IMR-90 (cell line): Measurements from ENCODE around the gene ADGRG3. TPM values are rescaled to one million over a fixed set of nuclear protein-coding genes. Genes with fewer than 3 reads are reported as not detected.

Experiments used
- ATAC-seq: fragments of 200-7000 bp; cut with Tn5 transposase; 2 replicates; pipeline ENCODE4 v1.9.1; 2020; ENCODE audit warnings: low read depth, mild to moderate bottlenecking, moderate library complexity
- BruUV-seq: library from RNA; stranded (reverse); fragments of 400-500 nt; replicated peaks from 2 replicates; lab custom pipeline; 2021; lab: Mats Ljungman, UMichigan
- CTCF ChIA-PET: fragments of 300-600 bp; formaldehyde crosslinking; extraction: SDS; loops from one replicate; lab custom pipeline; 2021; ENCODE audit warnings: antibody characterized with exemption; lab: Yijun Ruan, JAX
- POLR2A ChIA-PET: fragments of 300-600 bp; sonication (Branson Sonifier 250); formaldehyde crosslinking; loops from one replicate; lab custom pipeline; 2022; ENCODE audit warnings: antibody characterized with exemption; ENCODE audit not compliant: unreplicated experiment; lab: Charles Lee
- DNase-seq: peaks from one replicate; pipeline ENCODE4 v3.0.0; 2013
- H2AFZ ChIP-seq: replicated peaks from 2 replicates; pipeline ENCODE3; 2013; ENCODE audit warnings: low read length, mild to moderate bottlenecking; ENCODE audit not compliant: poor library complexity
- H2AK5ac ChIP-seq: 2 replicates; pipeline ENCODE4 v1.6.1; 2013; ENCODE audit warnings: low read depth, low read length, inconsistent platforms
- H2AK9ac ChIP-seq: replicated peaks from 2 replicates; pipeline ENCODE3; 2013; ENCODE audit warnings: mild to moderate bottlenecking, low read depth, low read length, moderate library complexity; ENCODE audit not compliant: poor library complexity
- H2BK120ac ChIP-seq: 2 replicates; pipeline ENCODE4 v1.6.1; 2013; ENCODE audit warnings: low read depth, low read length, inconsistent platforms
- H2BK15ac ChIP-seq: 3 replicates; pipeline ENCODE4 v1.6.1; 2013; ENCODE audit warnings: low read depth, low read length, inconsistent platforms
- H2BK20ac ChIP-seq: 2 replicates; pipeline ENCODE4 v1.6.1; 2013; ENCODE audit warnings: low read depth, mild to moderate bottlenecking, inconsistent platforms, low read length, moderate library complexity
- H2BK5ac ChIP-seq: 2 replicates; pipeline ENCODE4 v1.6.1; 2013; ENCODE audit warnings: mild to moderate bottlenecking, low read depth, low read length, inconsistent platforms; ENCODE audit not compliant: poor library complexity, severe bottlenecking
- H3K14ac ChIP-seq: replicated peaks from 2 replicates; pipeline ENCODE4 v1.6.1; 2013; ENCODE audit warnings: low read depth, low read length, inconsistent platforms
- H3K18ac ChIP-seq: 2 replicates; pipeline ENCODE4 v1.6.1; 2013; ENCODE audit warnings: low read depth, low read length, control low read depth
- H3K23ac ChIP-seq: 2 replicates; pipeline ENCODE4 v1.6.1; 2013; ENCODE audit warnings: low read depth, low read length, inconsistent platforms
- H3K27ac ChIP-seq: 2 replicates; pipeline ENCODE4 v1.5.1; 2013; ENCODE audit warnings: mild to moderate bottlenecking, control low read depth, low read length; ENCODE audit not compliant: insufficient read depth
- H3K27me3 ChIP-seq: 2 replicates; pipeline ENCODE4 v1.6.1; 2013; ENCODE audit warnings: low read length; ENCODE audit not compliant: control insufficient read depth, insufficient read depth
- H3K36me3 ChIP-seq: 2 replicates; pipeline ENCODE4 v1.6.1; 2013; ENCODE audit warnings: low read length, mixed read lengths; ENCODE audit not compliant: control insufficient read depth, insufficient read depth
- H3K4ac ChIP-seq: 2 replicates; pipeline ENCODE4 v1.6.1; 2013; ENCODE audit warnings: low read depth, low read length, inconsistent platforms
- H3K4me1 ChIP-seq: 2 replicates; pipeline ENCODE4 v1.6.1; 2013; ENCODE audit warnings: low read length, mixed read lengths; ENCODE audit not compliant: control insufficient read depth, insufficient read depth
- H3K4me2 ChIP-seq: 2 replicates; pipeline ENCODE4 v1.6.1; 2013; ENCODE audit warnings: low read depth, mild to moderate bottlenecking, control low read depth, low read length, moderate library complexity
- H3K4me3 ChIP-seq: 2 replicates; pipeline ENCODE4 v1.5.1; 2013; ENCODE audit warnings: low read depth, mild to moderate bottlenecking, control low read depth, low read length, moderate library complexity; ENCODE audit not compliant: insufficient read depth
- H3K56ac ChIP-seq: 2 replicates; pipeline ENCODE4 v1.6.1; 2013; ENCODE audit warnings: low read length, inconsistent platforms; ENCODE audit not compliant: insufficient read depth; ENCODE audit errors: extremely low read depth
- H3K79me1 ChIP-seq, 2 experiments: 2 replicates each; pipeline ENCODE4 v1.6.1; 2013; ENCODE audit warnings: low read length in 2 of 2, inconsistent platforms in 1 of 2, low read depth in 1 of 2
- H3K9ac ChIP-seq: 2 replicates; pipeline ENCODE4 v1.6.1; 2013; ENCODE audit warnings: low read depth, low read length, control low read depth
- H3K9me1 ChIP-seq: 2 replicates; pipeline ENCODE4 v1.6.1; 2013; ENCODE audit warnings: low read length, inconsistent platforms; ENCODE audit not compliant: insufficient read depth
- H3K9me3 ChIP-seq: 2 replicates; pipeline ENCODE4 v1.6.1; 2013; ENCODE audit warnings: low read length; ENCODE audit not compliant: control insufficient read depth, insufficient read depth
- H4K20me1 ChIP-seq: 2 replicates; pipeline ENCODE4 v1.6.1; 2013; ENCODE audit warnings: low read length, inconsistent platforms; ENCODE audit not compliant: insufficient read depth
- H4K5ac ChIP-seq: 2 replicates; pipeline ENCODE4 v1.6.1; 2013; ENCODE audit warnings: mild to moderate bottlenecking, low read depth, low read length, control low read depth
- H4K8ac ChIP-seq, 2 experiments: 2 replicates each; pipeline ENCODE4 v1.6.1; 2013; ENCODE audit warnings: low read depth in 2 of 2, low read length in 2 of 2, control low read depth in 1 of 2, inconsistent platforms in 1 of 2
- H4K91ac ChIP-seq: 2 replicates; pipeline ENCODE4 v1.6.1; 2013; ENCODE audit warnings: low read depth, low read length, inconsistent platforms; ENCODE audit not compliant: insufficient read depth
- BHLHE40 ChIP-seq: fragments of 150-350 bp; IDR thresholded peaks from 2 replicates; pipeline ENCODE4 v1.6.1; 2016; ENCODE audit warnings: mild to moderate bottlenecking, low read depth, low read length
- CEBPB ChIP-seq: IDR thresholded peaks from 2 replicates; pipeline ENCODE4 v1.6.1; 2012; ENCODE audit warnings: low read depth, low read length, improper control_type of control experiment
- CHD1 ChIP-seq: IDR thresholded peaks from 2 replicates; pipeline ENCODE4 v1.6.1; 2012; ENCODE audit warnings: low read depth, low read length, improper control_type of control experiment
- FOS ChIP-seq: fragments of 150-350 bp; IDR thresholded peaks from 2 replicates; pipeline ENCODE4 v1.6.1; 2016; ENCODE audit warnings: low read depth, low read length
- MAFK ChIP-seq: IDR thresholded peaks from 2 replicates; pipeline ENCODE4 v1.6.1; 2012; ENCODE audit warnings: low read depth, low read length, improper control_type of control experiment
- MAZ ChIP-seq: IDR thresholded peaks from 2 replicates; pipeline ENCODE4 v1.6.1; 2012; ENCODE audit warnings: low read depth, mild to moderate bottlenecking, low read length, improper control_type of control experiment, moderate library complexity, borderline replicate concordance
- NFE2L2 ChIP-seq: fragments of 150-350 bp; IDR thresholded peaks from 2 replicates; pipeline ENCODE4 v1.6.1; 2016; ENCODE audit warnings: low read depth, mild to moderate bottlenecking, low read length
- POLR2A ChIP-seq: IDR thresholded peaks from 2 replicates; pipeline ENCODE4 v1.6.1; 2012; ENCODE audit warnings: mild to moderate bottlenecking, low read depth, low read length
- RAD21 ChIP-seq: IDR thresholded peaks from 2 replicates; pipeline ENCODE4 v1.6.1; 2012; ENCODE audit warnings: low read length, improper control_type of control experiment
- RCOR1 ChIP-seq: IDR thresholded peaks from 2 replicates; pipeline ENCODE4 v1.6.1; 2012; ENCODE audit warnings: mild to moderate bottlenecking, low read length, improper control_type of control experiment; ENCODE audit not compliant: insufficient replicate concordance
- RFX5 ChIP-seq: IDR thresholded peaks from 2 replicates; pipeline ENCODE4 v1.8.0; 2012; ENCODE audit warnings: low read depth, mild to moderate bottlenecking, low read length, moderate library complexity
- SMC3 ChIP-seq: fragments of 150-350 bp; IDR thresholded peaks from 2 replicates; pipeline ENCODE4 v1.6.1; 2016; ENCODE audit warnings: low read depth, mild to moderate bottlenecking, antibody characterized with exemption, low read length, moderate library complexity
- WGBS, 2 experiments: methylation state at CpG; one replicate each; pipeline versions ENCODE4 v1.1.5 to v1.1.7; 2013; ENCODE audit warnings: missing lambda C conversion rate in 2 of 2; ENCODE audit not compliant: insufficient read length in 1 of 2; ENCODE audit errors: extremely low coverage in 2 of 2; 5-methylcytosine and 5-hydroxymethylcytosine counted together
- dilution Hi-C: fragments of 300-500 bp; cut with HindIII; formaldehyde crosslinking; loops from one replicate; pipeline ENCODE4 v1.14.3; 2018; ENCODE audit warnings: low sequenced_read_pairs; ENCODE audit not compliant: unreplicated experiment
- in situ Hi-C: fragments of 300-500 bp; cut with MboI; formaldehyde crosslinking; loops from 3 replicates; pipeline ENCODE4 v1.14.3; 2019; ENCODE audit warnings: low sequenced_read_pairs, inconsistent platforms, mixed read lengths
- intact Hi-C: fragments of 100-400 bp; cut with micrococcal nuclease; formaldehyde crosslinking; loops from 2 replicates; pipeline ENCODE4 v1.10.0; 2022
- polyA plus RNA-seq, 3 experiments: library from polyadenylated mRNA; depleted of rRNA; stranded (reverse); fragments of >200 nt; gene quantifications; 2 replicates each; pipeline ENCODE4 v1.2.3, GENCODE V29; 2012; ENCODE audit warnings: low replicate concordance in 1 of 3
- total RNA-seq: library from RNA; depleted of rRNA; stranded (reverse); fragments of >200 nt; gene quantifications from 2 replicates; pipeline ENCODE4 v1.2.3, GENCODE V29; 2012
- TF ChIP-seq, protein P1 (sequence below): fragments of 150-350 bp; IDR thresholded peaks from 2 replicates; pipeline ENCODE4 v1.6.1; 2016; ENCODE audit warnings: low read depth, mild to moderate bottlenecking, low read length, moderate library complexity, borderline replicate concordance

ADGRG3 gene
- total and polyA plus RNA-seq, 2 of the 4 experiments (the other 2 are of a cell fraction) = not detected

DNA sequence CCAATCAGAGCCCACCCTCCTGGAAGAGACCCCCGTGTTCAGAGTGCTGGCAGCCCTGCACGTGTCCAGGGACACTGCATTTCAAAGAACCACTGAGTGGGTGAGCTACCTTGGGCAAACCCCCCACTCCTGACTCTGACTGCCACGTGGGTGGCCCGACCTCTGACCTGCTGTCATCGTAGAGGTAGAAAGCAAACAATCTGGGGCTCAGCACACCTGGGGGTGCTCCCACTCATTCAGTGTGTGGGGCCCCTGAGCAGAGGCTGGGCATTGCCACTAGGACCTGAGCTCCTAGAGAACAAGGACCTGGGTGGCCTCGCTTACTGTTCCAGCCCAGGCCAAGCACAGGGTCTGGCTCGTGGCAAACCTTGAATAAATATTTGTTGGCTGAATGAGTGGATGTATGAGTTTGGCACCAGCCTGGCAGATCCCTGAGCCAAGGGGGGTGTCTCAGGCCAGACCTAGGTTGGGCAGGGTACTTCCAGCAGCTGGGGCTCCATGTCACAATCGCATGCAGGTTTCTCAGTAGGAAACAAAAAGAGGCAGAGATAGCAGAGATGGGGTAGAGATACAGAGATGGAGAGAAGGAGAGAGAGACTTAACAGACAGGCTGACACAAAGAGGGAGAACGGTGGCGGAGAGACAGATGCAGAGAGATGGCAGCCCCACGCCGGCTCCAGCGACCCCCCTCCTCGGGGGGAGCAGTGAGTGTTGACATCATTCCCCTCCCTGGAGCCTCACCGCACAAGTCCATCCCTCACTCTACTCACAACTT lies 21.1 kb downstream of the ADGRG3 start (continued):
- no peak for TF ChIP-seq NFE2L2

DNA sequence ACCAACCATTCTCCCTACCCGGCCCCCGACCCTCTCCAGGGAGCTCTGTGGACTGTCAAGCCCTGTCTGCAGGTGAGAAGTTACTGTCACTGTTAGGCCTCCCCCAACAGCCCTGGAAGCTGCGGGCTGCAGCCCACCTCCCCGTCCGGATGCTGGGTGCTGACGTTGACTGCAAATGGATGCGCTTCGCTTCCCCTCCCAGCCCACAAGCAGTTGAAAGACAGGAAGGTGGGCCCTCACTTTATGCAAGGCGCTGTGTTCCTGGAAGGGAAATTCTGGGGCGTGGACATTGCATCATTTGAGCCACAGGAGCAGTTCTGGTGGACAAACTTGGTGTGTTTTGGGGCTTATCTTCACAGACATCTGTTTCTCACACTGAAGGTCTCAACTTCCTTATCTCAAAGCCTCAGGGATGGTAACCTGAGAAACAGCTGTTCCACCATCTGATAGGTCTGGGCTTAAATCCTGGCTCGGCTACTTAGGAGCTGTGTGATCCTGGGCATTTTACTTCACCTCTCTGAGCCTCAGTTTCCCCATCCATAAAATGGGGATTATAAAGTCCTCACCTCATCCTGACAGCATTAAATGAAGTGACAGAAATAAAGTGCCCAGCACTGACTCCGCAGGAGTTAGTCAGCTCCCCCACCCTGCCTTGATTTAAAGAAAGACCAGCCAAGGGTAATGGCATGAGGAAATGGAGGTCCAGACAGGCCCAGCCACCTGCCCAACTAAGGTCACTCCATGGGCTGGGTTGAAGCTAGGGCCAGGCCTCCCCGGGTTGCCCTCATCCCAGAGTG lies 21.9 kb downstream of the ADGRG3 start:
- H3K9ac ChIP-seq = no peak overlapping the region
- H3K18ac ChIP-seq = no peak overlapping the region
- H3K23ac ChIP-seq = no peak overlapping the region
- H3K27ac ChIP-seq = no peak overlapping the region
- H2AK5ac ChIP-seq = no peak overlapping the region
- ATAC-seq (no peak), DNase-seq (no peak)
- no peak for TF ChIP-seq FOS
- no peak for TF ChIP-seq POLR2A
- no peak for TF ChIP-seq NFE2L2
- TF ChIP-seq CHD1 = no peak
- no peak for TF ChIP-seq BHLHE40
- TF ChIP-seq SMC3 = no peak
- TF ChIP-seq MAZ = no peak
- no peak for TF ChIP-seq RFX5
- TF ChIP-seq RAD21 = no peak
- TF ChIP-seq, protein P1, sequence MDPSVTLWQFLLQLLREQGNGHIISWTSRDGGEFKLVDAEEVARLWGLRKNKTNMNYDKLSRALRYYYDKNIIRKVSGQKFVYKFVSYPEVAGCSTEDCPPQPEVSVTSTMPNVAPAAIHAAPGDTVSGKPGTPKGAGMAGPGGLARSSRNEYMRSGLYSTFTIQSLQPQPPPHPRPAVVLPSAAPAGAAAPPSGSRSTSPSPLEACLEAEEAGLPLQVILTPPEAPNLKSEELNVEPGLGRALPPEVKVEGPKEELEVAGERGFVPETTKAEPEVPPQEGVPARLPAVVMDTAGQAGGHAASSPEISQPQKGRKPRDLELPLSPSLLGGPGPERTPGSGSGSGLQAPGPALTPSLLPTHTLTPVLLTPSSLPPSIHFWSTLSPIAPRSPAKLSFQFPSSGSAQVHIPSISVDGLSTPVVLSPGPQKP = no peak
- no peak for TF ChIP-seq MAFK
- no peak for TF ChIP-seq RCOR1
- TF ChIP-seq CEBPB = no peak
- no peak overlapping the region for H3K4ac ChIP-seq
- H2BK5ac ChIP-seq = no peak overlapping the region
- no peak overlapping the region for H3K4me2 ChIP-seq
- H4K20me1 ChIP-seq = no peaks in the 10 kb centered on the region
- H3K14ac ChIP-seq = no peak overlapping the region
- no peak overlapping the region for H2BK15ac ChIP-seq
- H3K4me1 ChIP-seq = no peaks in the 10 kb centered on the region
- H4K8ac ChIP-seq = no peak overlapping the region
- no peaks in the 10 kb centered on the region for H3K36me3 ChIP-seq
- H2BK120ac ChIP-seq = no peak overlapping the region
- ChIA-PET POLR2A (no interaction called here), CTCF (interaction anchor here (0.6 kb wide), 1 partner anchor 19 kb away, joined by 3 read pairs; no protein-coding TSS in a partner anchor)
- H3K27me3 ChIP-seq = peaks cover 75% of the 10 kb centered on the region
- intact Hi-C loops (no loop called here), in situ Hi-C loops (no loop called here), dilution Hi-C loops (no loop called here)
- no peak overlapping the region for H3K4me3 ChIP-seq
- no peaks in the 10 kb centered on the region for H3K79me1 ChIP-seq
- no peak overlapping the region for H4K5ac ChIP-seq
- H2AK9ac ChIP-seq = no peak overlapping the region
- no peaks in the 10 kb centered on the region for H3K9me3 ChIP-seq
- no peaks in the 10 kb centered on the region for H3K9me1 ChIP-seq
- no peak overlapping the region for H2BK20ac ChIP-seq
- BruUV-seq = no TSS peak
- WGBS, 2 experiments = 22% methylated on average over 5 of the region's 13 CpGs; no CpG with 5 or more reads in 1 of the 2 experiments
- no peak overlapping the region for H4K91ac ChIP-seq
- no peak overlapping the region for H3K56ac ChIP-seq
- peak overlapping the region; percentile 8 for H2AFZ ChIP-seq
